ENCODE data around the gene RNU7-1. TPM values are rescaled to one million over a fixed set of nuclear protein-coding genes. Genes with fewer than 3 reads are reported as not detected.

Gene RNU7-1
- total and polyA plus RNA-seq, 9 of the 15 experiments (the other 6 are each of a cell fraction or from before 2014, with no cell fraction given): not detected

DNA sequence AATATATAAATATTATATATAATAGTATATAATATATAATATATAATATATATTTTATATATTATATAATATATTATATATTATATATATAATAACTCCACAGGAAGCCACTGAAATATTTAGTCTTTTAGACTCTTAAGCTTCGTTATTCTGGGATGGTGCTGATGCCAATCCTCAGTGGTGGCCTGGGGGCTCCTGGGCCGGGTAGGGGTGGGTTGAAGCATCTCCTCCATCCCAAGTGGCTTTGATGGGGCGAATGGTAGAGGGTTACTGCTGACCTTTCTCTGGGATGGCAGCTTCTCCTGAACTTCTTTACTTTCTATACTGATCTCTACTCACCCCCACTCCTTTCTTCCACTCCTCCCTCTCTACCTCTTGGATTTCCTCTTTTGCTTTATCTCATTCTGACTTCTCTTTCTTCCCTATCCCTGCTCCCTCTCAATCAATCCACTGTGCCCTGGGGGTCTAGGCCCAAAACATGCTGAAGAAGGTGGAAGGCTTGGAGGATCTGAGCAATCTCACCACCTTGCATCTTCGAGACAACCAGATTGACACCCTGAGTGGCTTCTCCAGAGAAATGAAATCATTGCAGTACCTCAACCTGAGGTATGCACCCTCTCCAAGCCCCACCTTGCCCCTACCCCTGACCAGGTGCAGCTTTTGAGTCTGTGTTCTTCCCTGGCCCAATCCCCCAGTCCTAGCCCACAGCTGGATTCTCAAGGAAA is 34.0 kb upstream of the RNU7-1 start (continued):
- TF ChIP-seq NONO (IDR thresholded peaks at IDR 0.05; ENCODE audit: low read depth in 2 of 2, low read length in 1 of 2) (no peak), RUNX1 (IDR thresholded peaks at IDR 0.05; ENCODE audit: low read depth) (no peak), RBM22 (IDR thresholded peaks at IDR 0.05; ENCODE audit: low read depth, low read length, poor library complexity, severe bottlenecking) (no peak), BDP1 (IDR thresholded peaks at IDR 0.05; ENCODE audit: insufficient read depth, insufficient read length) (no peak), CSDE1 (IDR thresholded peaks at IDR 0.05) (no peak), NCOA6 (IDR thresholded peaks at IDR 0.05) (no peak), HCFC1 (IDR thresholded peaks at IDR 0.05; ENCODE audit: low read depth, low read length) (no peak), SOX6 (IDR thresholded peaks at IDR 0.05) (no peak), ZC3H8 (IDR thresholded peaks at IDR 0.05) (no peak), NEUROD1 (IDR thresholded peaks at IDR 0.05; ENCODE audit: borderline replicate concordance, low read depth, low read length, partially characterized antibody) (no peak)
- TF ChIP-seq, protein P1, sequence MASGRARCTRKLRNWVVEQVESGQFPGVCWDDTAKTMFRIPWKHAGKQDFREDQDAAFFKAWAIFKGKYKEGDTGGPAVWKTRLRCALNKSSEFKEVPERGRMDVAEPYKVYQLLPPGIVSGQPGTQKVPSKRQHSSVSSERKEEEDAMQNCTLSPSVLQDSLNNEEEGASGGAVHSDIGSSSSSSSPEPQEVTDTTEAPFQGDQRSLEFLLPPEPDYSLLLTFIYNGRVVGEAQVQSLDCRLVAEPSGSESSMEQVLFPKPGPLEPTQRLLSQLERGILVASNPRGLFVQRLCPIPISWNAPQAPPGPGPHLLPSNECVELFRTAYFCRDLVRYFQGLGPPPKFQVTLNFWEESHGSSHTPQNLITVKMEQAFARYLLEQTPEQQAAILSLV (tag; IDR thresholded peaks at IDR 0.05): no peak

Measured in K562 (cell line).